Measurements from ENCODE around the gene PCIF1.
"Not testable (repeated sequence)": the region's sequence is repeated elsewhere in the genome, so short reads cannot be mapped to it uniquely, and the experiment has no call there.

The PCIF1 gene

GRCh38 chr20:45967551-45968080 is 33.1 kb downstream of the PCIF1 start:
- no peak for DNase-seq (ENCODE audit: low spot score)

GRCh38 chr20:45968081-45968671 is 33.7 kb downstream of the PCIF1 start:
- no peak for DNase-seq (ENCODE audit: low spot score)

GRCh38 chr20:45968801-45969711 is 34.6 kb downstream of the PCIF1 start:
- peak; percentile 44 for DNase-seq (ENCODE audit: low spot score)

GRCh38 chr20:45969712-45970634 is 35.5 kb downstream of the PCIF1 start:
- peak; percentile 68 for DNase-seq (ENCODE audit: low spot score)

GRCh38 chr20:45970646-45971424 is 36.4 kb downstream of the PCIF1 start:
- peak; percentile 37 for DNase-seq (ENCODE audit: low spot score)

- DNase-seq (ENCODE audit: low spot score) = no peak
Measured at GRCh38 chr20:45971425-45971674, 36.9 kb downstream of the PCIF1 start.

GRCh38 chr20:45971675-45972499 is 37.4 kb downstream of the PCIF1 start, which contains the start of gene ZNF335:
TSS of gene ZNF335 (minus strand) at chr20:45972203. CDS start at chr20:45971410, 793 bp downstream.
- peak; percentile 99 for DNase-seq (ENCODE audit: low spot score)

- DNase-seq (ENCODE audit: low spot score) = peak; percentile 99
Measured at GRCh38 chr20:45972500-45973183, 38.2 kb downstream of the PCIF1 start.

- no peak for DNase-seq (ENCODE audit: low spot score)
Measured at GRCh38 chr20:45974896-45975565, 40.5 kb downstream of the PCIF1 start.

GRCh38 chr20:45975686-45976085 is 41.2 kb downstream of the PCIF1 start:
- no peak for DNase-seq (ENCODE audit: low spot score)

- no peak for DNase-seq (ENCODE audit: low spot score)
Measured at GRCh38 chr20:45976086-45976485, 41.6 kb downstream of the PCIF1 start.

GRCh38 chr20:45981261-45981660 is 46.8 kb downstream of the PCIF1 start:
- no peak for DNase-seq (ENCODE audit: low spot score)

- DNase-seq (ENCODE audit: low spot score) = no peak
Measured at GRCh38 chr20:45983279-45983743, 48.8 kb downstream of the PCIF1 start.

- no peak for DNase-seq (ENCODE audit: low spot score)
Measured at GRCh38 chr20:45985573-45985972, 51.1 kb downstream of the PCIF1 start.

GRCh38 chr20:45987108-45987780 is 52.8 kb downstream of the PCIF1 start:
- peak; percentile 88 for DNase-seq (ENCODE audit: low spot score)

- not testable (repeated sequence) for DNase-seq (ENCODE audit: low spot score)
Measured at GRCh38 chr20:45988830-45989229, 54.3 kb downstream of the PCIF1 start.

- no peak for DNase-seq (ENCODE audit: low spot score)
Measured at GRCh38 chr20:45991616-45992015, 57.1 kb downstream of the PCIF1 start.

- peak; percentile 54 for DNase-seq (ENCODE audit: low spot score)
Measured at GRCh38 chr20:45993197-45993951, 58.9 kb downstream of the PCIF1 start.
